Subcutaneous adipose tissue (tissue), 4 donors: Measurements from ENCODE around the gene HIF1A. TPM values are rescaled to one million over a fixed set of nuclear protein-coding genes. Genes with fewer than 3 reads are reported as not detected.

Experiments
- total RNA-seq, 4 donors: library from RNA; depleted of rRNA; stranded (reverse); fragments of >200 nt; gene quantifications; one replicate each; pipeline ENCODE4 v1.1.0, GENCODE V29; 2016
- TF ChIP-seq, protein P1 (sequence below): fragments of 450-650 bp; IDR thresholded peaks from one replicate; pipeline ENCODE4 v1.5.1; 2016; ENCODE audit warnings: low read depth, mild to moderate bottlenecking, control low read depth, antibody characterized with exemption, moderate library complexity

Gene HIF1A
- total RNA-seq, 4 donors from 2014 or later = 53.1 to 253 (median 98.6) TPM

DNA sequence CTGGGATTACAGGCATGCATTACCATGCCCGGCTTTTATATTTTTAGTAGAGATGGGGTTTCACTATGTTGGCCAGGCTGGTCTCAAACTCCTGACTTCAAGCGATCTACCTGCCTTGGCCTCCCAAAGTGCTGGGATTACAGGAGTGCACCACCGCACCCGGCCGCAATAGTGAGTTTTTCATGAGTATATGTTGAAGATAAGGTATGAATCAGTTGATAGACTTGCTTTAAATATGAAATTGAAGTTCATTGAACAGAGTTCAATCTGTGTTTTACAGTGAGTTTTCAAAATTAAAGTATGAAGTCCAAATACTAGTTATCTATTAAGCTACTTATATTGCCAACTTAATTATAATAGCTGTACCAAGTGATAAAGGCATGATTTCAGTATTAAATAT, 102.0 kb downstream of the HIF1A start:
- TF ChIP-seq, protein P1, sequence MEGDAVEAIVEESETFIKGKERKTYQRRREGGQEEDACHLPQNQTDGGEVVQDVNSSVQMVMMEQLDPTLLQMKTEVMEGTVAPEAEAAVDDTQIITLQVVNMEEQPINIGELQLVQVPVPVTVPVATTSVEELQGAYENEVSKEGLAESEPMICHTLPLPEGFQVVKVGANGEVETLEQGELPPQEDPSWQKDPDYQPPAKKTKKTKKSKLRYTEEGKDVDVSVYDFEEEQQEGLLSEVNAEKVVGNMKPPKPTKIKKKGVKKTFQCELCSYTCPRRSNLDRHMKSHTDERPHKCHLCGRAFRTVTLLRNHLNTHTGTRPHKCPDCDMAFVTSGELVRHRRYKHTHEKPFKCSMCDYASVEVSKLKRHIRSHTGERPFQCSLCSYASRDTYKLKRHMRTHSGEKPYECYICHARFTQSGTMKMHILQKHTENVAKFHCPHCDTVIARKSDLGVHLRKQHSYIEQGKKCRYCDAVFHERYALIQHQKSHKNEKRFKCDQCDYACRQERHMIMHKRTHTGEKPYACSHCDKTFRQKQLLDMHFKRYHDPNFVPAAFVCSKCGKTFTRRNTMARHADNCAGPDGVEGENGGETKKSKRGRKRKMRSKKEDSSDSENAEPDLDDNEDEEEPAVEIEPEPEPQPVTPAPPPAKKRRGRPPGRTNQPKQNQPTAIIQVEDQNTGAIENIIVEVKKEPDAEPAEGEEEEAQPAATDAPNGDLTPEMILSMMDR = no peak

Other genes with a start within 250 kb of the HIF1A start
- gene SNAPC1, start 66.9 kb downstream of the HIF1A start, total RNA-seq = 1 to 10 TPM; 5.9 to 9.9 (median 8.6) TPM
- gene SYT16, start 117.2 kb downstream of the HIF1A start, total RNA-seq = not detected